AML-193 (cell line): ENCODE data around the gene VAMP5.
"Not testable (repeated sequence)": the region's sequence is repeated elsewhere in the genome, so short reads cannot be mapped to it uniquely, and the experiment has no call there.

Experiments used
- DNase-seq, 2 experiments: peaks; one replicate each; lab custom pipeline; 2025; lab: John Stamatoyannopoulos, UW

VAMP5 gene

GRCh38 chr2:85550486-85550885 is 33.7 kb upstream of the VAMP5 start:
- no peak for DNase-seq

GRCh38 chr2:85551698-85552678 is 32.2 kb upstream of the VAMP5 start:
- DNase-seq = peak; percentile 75

DNA sequence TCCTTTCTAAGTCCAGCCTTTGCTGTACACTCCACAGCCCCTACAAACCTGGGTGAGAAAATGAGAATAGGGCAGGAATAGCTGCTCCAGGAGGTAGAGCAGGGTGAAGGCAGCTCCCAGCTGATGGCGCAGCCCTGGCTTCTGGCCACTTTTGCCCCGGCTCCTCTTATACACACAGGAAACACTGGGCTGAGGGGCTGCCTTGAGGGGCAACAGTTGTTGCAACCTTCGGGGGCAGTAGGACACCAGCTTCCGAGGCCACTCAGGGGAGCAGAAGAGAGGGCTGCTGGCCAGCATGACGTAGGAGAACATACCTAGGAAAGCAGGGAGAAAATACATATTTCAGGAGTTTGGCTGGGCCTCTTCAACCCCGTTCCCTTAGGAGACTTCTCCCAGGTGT is 31.0 kb upstream of the VAMP5 start:
- no peak for DNase-seq

- DNase-seq = no peak
Measured at GRCh38 chr2:85554980-85555612, 29.1 kb upstream of the VAMP5 start.

DNA sequence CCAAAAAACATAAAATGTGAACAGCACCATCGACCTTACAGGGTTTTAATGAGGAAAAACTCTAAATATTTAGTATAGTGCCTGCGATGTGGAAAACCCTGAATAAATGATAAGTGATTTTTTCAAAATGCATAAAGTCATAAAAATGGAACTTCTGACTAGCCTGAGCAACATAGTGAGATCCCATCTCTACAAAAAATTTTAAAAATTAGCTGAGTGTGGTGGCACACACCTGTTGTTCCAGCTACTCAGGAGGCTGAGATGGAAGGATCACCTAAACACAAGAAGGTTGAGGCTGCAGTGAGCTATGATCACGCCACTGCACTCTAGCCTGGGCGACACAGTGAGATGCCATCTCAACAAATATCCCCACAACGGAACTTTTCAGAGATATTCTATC is 27.1 kb upstream of the VAMP5 start:
- DNase-seq = no peak

GRCh38 chr2:85558160-85558559 is 26.1 kb upstream of the VAMP5 start:
- DNase-seq = no peak

- DNase-seq = not testable (repeated sequence)
Measured at GRCh38 chr2:85560403-85560726, 23.9 kb upstream of the VAMP5 start.

- DNase-seq = no peak
Measured at GRCh38 chr2:85560812-85561279, 23.4 kb upstream of the VAMP5 start.

DNA sequence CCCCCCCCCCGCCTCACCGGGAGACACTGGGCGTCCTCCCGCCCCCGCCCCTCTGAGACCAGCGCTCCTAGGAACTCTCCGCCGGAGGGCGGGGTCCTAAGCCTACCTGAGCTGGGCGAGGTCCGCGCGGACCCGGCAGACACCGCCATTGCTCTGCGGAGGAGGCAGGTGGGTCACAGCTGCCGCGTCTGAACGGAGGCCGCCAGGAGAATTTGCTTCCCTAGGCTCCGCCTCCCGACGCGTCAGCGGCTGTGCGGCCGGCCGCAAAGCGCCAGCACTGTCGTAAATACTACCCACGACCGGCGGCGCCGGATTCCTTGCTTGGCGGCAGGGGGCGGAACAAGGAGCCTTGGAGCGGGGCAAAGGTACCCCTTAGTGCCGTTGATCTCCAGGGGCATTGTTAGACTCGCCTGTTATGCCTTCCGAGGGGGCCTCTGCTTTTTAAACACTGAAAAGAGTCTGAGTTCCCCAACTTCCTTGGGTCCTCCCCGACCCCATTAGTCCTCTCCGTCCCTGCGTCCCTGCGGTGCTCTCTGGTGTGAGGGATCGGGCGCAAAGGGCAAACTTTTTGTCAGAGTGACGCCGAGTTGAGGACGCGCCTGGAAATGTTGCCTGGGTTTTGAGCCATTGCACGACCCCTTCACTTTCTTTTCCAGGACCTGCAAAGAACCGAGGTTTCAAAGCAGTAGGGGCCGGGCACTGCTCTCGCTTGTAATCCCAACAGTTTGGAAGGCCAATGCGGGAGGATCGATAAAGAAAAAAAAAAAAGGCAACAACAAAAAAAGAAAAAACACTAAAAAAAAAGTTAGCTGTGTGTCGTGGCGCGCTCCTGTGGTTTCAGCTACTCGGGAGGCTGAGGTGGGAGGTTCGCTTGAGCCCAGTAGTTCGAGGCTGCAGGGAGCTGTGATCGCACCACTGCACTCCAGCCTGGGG is 22.7 kb upstream of the VAMP5 start, which contains the start of gene GGCX:
TSS of gene GGCX (minus strand) at position 214 of the 933 bp plus-strand sequence. CDS start at position 149, 65 bp downstream.
- peak; percentile 89 to 95 for DNase-seq

GRCh38 chr2:85564144-85564563 is 20.1 kb upstream of the VAMP5 start:
- peak; percentile 29 to 35 for DNase-seq

DNA sequence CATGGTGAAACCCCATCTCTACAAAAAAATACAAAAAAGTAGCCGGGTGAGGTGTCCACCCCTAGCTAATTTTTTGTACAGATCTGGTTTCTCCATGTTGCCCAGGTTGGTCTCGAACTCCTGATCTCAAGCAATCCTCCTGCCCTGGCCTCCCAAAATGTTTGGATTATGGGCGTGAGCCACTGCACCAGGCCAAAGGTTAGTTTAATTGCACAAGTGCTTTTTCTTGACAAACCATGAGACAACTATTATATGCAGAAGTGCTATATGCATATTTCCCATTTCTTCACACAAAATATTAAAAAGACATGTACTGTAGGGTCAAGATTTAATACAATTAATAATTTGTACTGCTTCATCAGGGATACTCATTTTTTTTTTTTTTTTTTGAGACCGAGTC is 18.0 kb upstream of the VAMP5 start:
- DNase-seq = no peak

DNA sequence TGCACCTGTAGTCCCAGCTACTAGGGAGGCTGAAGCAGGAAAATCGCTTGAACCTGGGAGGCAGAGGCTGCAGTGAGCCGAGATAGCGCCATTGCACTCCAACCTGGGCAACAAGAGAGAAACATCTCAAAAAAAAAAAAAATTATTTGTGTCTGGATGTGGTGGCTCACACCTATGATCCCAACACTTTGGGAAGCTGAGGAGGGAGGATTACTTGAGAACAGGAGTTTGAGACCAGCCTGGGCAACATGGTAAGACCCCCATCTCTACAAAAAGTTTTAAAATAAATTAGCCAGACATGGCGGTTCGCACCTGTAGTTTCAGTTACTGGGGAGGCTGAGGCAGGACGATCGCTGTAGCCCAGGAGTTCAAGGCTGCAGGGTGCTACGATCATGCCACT is 8.5 kb upstream of the VAMP5 start:
- DNase-seq = no peak

DNA sequence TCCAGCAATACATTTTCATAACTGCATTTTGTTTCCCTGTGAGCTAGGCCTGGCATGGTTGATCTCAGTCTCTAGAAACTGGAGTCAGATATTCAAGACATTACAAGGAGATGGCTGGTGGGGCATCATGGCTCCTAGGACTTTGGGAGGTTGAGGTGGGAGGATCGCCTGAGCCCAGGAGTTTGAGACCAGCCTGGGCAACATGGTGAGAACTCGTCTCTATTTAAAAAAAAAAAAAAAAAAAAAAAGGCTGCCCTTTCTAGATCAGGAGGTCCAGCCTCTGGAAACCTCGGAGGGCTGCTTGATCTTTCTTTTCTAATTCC is 7.2 kb upstream of the VAMP5 start:
- no peak for DNase-seq

- peak; percentile 61 to 70 for DNase-seq
Measured at GRCh38 chr2:85577386-85578242, 6.6 kb upstream of the VAMP5 start, which contains the start of gene VAMP8. Gene VAMP8 (plus strand): TSS chr2:85577586. CDS start chr2:85577647, 61 bp downstream.

DNA sequence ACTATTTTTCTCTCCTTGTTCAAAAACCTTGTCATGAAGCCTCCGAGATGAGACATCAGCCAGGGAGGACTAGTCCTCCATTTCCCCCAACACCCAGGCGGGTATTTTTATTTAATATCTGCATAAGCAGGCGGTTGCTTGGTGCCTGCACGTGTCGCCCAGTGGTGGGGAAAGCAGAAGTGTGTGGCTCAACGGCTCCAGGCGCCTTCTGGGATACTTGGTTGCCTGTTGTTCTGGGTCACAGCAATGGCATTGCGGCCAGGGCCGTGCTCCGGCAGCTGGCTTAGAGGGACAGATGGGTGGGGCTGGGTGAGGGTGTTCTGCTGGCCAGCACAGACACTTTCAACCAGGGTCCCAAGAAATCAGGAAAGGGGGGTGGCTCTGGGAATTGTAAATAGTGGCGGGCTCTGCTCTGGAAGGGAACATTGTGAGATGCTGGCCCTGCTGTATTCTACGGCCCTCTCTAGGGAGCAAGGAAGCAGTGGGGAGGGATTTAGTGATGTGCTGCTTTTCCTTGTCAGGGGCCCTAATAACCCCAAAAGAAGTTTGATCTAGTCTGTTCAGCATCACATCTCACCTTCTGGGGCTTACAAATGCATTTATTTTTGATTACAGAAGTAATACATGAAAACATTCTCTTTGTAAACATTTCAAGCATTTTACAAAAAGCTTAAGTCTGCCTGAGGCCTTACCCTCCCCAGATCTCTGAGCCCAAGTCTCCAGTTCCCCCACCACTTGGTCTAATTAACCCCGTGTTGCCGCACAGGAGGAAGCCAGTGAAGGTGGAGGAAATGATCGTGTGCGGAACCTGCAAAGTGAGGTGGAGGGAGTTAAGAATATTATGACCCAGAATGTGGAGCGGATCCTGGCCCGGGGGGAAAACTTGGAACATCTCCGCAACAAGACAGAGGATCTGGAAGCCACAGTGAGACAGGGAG is 5.7 kb upstream of the VAMP5 start:
- DNase-seq = peak; percentile 84 to 91

DNA sequence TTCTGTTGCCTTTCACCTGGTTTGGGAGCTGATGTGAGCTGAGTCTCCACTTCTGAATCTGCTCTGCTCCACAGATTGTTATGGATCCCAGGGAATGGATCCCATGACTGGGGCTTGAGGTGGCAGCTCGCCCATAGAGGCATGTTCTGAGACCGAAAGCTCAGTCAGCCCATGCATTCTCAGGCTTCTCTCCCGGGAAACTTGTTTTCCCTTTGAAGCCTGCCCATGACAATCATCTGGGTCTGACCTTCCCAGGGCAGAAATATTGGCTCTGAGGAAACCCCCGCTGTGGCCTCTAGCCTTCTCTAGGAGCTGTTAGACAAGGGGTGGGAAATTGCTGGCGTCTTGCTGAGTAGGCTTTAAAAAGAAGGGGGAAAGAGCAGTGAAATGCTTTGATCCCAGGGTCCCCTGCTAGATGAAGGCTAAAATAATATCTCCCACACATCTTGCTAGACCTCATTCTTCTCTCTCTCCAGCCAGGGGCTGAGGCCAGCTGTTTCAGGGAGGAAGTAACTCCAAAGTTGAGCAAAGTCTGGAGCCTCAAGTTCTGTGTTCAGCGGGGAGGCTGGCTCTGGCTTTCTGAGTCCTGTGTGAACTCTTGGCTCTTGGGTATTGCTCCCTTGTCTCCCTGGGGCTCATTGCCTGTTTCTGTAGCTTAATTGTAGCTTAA is 4.8 kb upstream of the VAMP5 start:
- DNase-seq = peak; percentile 70 to 76

DNA sequence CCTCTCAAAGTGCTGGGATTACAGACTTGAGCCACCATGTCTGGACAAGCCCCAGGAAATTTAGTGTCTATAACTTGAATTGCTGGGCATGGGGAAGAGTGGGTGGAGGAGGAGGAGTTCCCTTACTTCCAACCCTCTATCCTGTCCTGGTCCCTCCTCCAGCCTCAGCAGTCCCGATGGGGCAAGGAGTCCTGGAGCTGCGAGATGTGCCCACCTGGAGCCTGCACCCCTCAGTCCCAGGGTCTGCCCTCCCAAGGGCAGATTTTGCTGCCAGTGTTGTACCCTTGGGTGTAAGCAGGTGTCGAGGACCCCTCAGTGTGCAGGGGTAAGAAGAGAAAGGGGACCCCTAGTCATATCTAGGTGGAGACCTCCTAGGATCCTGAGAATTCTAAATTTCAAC is 4.0 kb upstream of the VAMP5 start:
- no peak for DNase-seq

DNA sequence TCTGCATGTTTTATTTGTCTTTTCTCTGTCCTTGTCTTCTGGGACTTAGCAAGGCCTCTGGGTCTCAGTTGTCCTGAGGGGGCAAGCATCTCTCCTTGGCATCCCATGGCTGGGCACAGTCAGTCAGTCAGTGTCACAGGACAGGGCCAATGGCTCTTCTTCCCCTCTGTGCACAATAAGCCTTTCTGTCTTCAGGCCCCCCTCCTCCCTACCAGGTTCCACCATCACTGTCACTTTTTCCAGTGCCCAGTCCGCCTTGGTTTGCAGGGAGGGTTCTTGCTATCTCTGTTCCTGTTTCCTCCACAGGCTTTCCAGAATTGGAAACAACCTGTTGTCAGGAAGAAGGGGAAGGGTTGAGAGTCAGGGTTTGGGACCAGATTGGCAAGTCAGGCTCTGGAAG is 1.7 kb upstream of the VAMP5 start:
- no peak for DNase-seq

DNA sequence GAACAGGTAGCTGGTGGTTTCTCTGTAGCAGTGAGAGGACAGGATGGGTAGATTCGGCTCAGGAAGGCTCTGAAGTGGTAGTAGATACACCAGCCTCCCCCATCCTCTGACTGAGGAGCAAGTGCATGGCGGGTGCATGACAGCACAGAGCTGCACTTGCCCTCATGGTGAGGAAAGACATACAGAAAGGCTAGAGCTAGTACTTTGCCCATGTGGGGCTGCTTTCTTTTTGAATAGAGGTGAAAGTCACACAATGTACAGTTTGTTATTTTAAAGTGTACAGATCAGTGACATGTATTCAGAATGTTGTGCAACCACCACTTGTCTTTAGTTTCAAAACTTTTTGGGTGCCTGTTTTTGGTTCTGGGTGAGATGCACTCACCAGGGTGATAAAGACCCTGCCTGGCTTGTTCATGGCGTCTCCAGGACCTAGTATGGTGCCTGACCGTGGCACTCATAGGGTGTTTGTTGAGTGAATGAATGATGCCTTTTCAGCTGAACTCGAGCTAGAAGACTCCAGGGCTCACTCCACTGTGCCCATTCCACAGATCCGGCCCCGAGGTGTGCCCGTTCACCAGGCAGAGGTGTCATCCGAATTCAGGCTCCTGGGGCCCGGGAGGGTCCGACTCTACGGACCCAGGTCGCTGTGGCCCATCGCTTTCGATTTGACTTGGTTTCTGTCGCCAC is 421 bp upstream of the VAMP5 start:
- DNase-seq = no peak
